T-helper 17 cell (primary cell): ENCODE measurements around the gene LYPD4. TPM values are rescaled to one million over a fixed set of nuclear protein-coding genes. Genes with fewer than 3 reads are reported as not detected.

Experiments
- ATAC-seq: fragments of 150-1000 bp; cut with Tn5 transposase; 2 replicates; pipeline ENCODE4 v1.10.0; 2021; ENCODE audit warnings: mild to moderate bottlenecking, moderate library complexity
- DNase-seq, 3 donors: peaks; one replicate each; pipeline versions ENCODE4 v3.0.0 to v3.0.0-alpha.2; 2020 to 2021
- H3K9me3 ChIP-seq: one replicate; pipeline ENCODE4 v1.7.0; 2013; ENCODE audit warnings: low read length, mild to moderate bottlenecking; ENCODE audit not compliant: control insufficient read depth, poor library complexity, severe bottlenecking
- H3K27ac Mint-ChIP-seq: one replicate; pipeline ENCODE4 v1.8.0; 2022; ENCODE audit warnings: mild to moderate bottlenecking, moderate library complexity, mixed read lengths
- H3K27me3 Mint-ChIP-seq: one replicate; pipeline ENCODE4 v1.8.0; 2022; ENCODE audit warnings: mixed read lengths
- H3K36me3 Mint-ChIP-seq: one replicate; pipeline ENCODE4 v1.8.0; 2022; ENCODE audit warnings: low read depth, mixed read lengths
- H3K4me1 Mint-ChIP-seq: one replicate; pipeline ENCODE4 v1.8.0; 2022; ENCODE audit warnings: mild to moderate bottlenecking, mixed read lengths
- H3K4me3 Mint-ChIP-seq: one replicate; pipeline ENCODE4 v1.8.0; 2022; ENCODE audit warnings: mild to moderate bottlenecking, moderate library complexity, mixed read lengths
- total RNA-seq, 4 donors: library from RNA in 2 of 4; stranded (reverse) in 2 of 4; gene quantifications; one replicate each; pipeline ENCODE4 v1.2.3 and lab custom pipeline; 2022 to 2026

The LYPD4 gene
- total RNA-seq, 2 donors from 2014 or later = not detected

DNA sequence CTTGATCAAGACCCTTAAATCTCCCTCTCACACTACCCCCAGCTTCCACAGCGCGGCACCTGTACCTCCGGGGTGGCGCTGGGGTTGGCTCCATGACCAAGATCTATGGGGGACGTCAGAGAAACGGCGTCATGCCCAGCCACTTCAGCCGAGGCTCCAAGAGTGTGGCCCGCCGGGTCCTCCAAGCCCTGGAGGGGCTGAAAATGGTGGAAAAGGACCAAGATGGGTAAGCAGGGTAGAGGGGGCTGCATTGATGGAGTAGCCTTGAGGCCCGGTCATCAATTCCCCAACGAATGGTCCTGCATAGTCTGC lies 24.5 kb upstream of the LYPD4 start:
- Mint-ChIP-seq H3K27ac (peak overlapping the region; percentile 97), H3K27me3 (no peaks in the 10 kb centered on the region), H3K4me3 (peak overlapping the region; percentile 45), H3K4me1 (peaks cover 50% of the 10 kb centered on the region), H3K36me3 (peaks cover 5% of the 10 kb centered on the region)
- no peaks in the 10 kb centered on the region for H3K9me3 ChIP-seq
- ATAC-seq (no peak), DNase-seq (no peak)

DNA sequence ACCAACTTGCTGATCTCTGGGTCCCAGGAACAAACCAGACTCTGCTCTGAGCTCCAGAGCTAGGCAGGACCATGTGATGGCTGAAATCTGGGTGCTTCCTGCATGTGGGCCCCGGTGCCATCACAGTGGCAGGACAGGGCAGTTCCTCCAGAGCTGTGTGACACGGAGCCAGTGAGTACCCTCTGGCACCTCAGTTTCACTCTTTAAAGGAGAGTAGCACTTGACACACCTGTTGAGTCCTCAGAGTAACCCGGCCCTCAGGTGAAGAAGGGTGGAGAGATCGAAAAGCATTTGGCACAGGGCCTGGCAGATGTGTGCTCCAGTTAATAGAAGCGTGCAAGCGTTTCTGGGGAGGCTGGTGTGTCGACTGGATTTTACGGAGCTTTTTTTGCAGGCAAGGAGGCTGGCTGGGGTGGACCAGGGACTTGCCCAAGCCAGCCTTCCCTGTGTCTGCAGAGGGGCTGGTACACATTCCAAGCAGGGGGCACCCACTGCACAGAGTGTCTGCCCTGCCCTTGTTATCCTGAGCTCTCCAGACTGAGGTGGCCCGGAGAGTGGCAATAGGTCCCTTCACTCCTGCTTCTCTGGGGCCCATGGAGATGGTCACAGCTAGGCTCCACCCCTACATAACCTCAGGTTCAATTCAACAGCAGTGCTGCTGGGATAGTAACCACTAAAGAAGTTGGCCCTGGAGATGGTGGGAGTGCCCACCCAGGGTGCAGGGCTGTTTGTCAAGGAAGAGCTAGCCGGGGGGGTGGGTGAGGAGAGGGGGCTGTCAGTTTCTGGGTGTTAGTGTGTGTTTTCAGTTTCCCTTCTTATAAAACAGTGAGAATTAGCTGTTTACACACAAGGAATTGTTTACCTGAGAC lies 23.9 kb upstream of the LYPD4 start:
- H3K36me3 Mint-ChIP-seq = peaks cover 8% of the 10 kb centered on the region
- H3K4me3 Mint-ChIP-seq = peak overlapping the region; percentile 45
- peaks cover 50% of the 10 kb centered on the region for H3K4me1 Mint-ChIP-seq
- ATAC-seq (no peak), DNase-seq (no peak)
- H3K9me3 ChIP-seq = no peaks in the 10 kb centered on the region
- no peaks in the 10 kb centered on the region for H3K27me3 Mint-ChIP-seq
- peak overlapping the region; percentile 97 for H3K27ac Mint-ChIP-seq

DNA sequence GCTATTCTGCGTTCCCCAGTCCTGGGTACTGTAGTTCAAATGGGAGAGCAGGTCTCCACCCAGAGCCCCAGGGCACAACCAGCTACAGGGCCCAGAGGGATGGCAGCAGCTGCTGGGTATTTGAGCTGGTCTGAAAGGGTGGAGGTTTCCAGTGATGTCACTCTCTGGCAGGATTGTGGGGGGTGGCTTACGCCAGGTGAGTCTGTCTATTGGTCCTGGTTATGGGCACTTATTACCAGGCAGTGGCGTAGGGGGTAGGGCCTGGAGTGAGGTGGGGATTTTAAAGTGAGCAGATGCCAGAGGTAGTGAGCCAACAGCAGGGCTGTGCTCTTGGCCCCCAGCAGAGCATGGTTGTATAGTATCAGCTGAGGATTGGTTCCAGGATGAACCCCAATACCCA lies 21.8 kb upstream of the LYPD4 start:
- DNase-seq = no peak
- H3K9me3 ChIP-seq = no peaks in the 10 kb centered on the region
- Mint-ChIP-seq H3K27ac (peak overlapping the region; percentile 100), H3K36me3 (peaks cover 9% of the 10 kb centered on the region), H3K27me3 (no peaks in the 10 kb centered on the region), H3K4me3 (peak overlapping the region; percentile 69), H3K4me1 (peaks cover 49% of the 10 kb centered on the region)
- no peak for ATAC-seq

DNA sequence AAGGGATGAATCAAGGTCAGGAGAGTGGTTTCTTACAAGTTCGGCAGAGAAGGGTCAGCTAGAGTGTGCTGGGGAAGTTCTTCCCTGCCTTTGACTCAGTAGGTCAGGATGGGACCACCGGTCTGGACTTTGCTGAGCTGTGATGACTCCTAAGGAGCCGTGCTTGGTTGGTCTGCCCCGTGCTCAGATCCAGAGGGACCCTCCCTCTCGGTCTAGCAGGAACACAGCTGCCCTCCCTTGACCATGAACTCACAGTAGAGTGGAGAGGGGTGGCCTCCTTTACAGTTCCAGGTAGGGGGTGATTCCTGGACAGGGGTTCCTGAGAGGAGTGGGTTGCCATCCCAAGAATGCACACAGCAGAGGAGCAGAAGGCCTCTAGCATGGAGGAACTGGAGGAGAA lies 19.9 kb upstream of the LYPD4 start:
- no peak for ATAC-seq
- Mint-ChIP-seq H3K4me3 (peak overlapping the region; percentile 71), H3K4me1 (peaks cover 53% of the 10 kb centered on the region), H3K27me3 (no peaks in the 10 kb centered on the region), H3K36me3 (peaks cover 9% of the 10 kb centered on the region), H3K27ac (peak overlapping the region; percentile 100)
- H3K9me3 ChIP-seq = no peaks in the 10 kb centered on the region
- DNase-seq = no peak

DNA sequence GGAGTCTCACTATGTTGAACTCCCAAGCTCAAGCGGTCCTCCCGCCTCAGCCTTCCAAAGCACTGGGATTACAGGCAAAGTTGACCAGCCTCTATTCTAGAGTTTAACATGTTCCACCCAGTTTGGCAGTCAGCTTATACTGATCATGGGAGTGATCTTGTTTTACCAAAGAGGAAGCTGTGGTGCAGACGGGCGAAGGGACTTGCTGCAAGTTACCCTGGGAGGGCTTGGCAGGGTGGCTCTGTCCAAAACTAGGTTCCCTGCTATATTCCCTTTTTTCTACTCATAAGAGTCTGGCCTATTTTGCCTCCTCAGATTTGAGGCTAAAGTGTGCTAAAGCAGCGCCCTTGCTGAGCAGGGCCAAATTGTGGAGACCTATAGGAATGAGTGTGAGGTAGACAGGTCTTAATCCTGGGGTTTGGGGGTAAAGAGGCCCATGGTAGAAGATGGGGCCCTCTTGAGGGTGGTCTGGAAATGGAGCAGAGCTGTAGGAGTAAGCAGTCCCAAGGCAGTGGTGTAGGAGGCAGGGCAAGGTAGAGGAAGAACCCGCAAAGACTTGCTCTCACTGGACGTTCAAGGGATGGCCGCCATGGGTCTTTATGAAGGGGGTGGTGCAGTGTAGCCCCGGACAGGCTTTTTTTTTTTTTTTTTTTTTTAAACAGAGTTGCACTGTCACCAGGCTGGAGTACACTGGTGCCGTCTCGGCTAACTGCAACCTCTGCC lies 18.9 kb upstream of the LYPD4 start:
- no peak for ATAC-seq
- Mint-ChIP-seq H3K36me3 (peaks cover 9% of the 10 kb centered on the region), H3K27ac (peak overlapping the region; percentile 100), H3K27me3 (no peaks in the 10 kb centered on the region), H3K4me3 (peak overlapping the region; percentile 68), H3K4me1 (peaks cover 50% of the 10 kb centered on the region)
- no peaks in the 10 kb centered on the region for H3K9me3 ChIP-seq
- DNase-seq = no peak

DNA sequence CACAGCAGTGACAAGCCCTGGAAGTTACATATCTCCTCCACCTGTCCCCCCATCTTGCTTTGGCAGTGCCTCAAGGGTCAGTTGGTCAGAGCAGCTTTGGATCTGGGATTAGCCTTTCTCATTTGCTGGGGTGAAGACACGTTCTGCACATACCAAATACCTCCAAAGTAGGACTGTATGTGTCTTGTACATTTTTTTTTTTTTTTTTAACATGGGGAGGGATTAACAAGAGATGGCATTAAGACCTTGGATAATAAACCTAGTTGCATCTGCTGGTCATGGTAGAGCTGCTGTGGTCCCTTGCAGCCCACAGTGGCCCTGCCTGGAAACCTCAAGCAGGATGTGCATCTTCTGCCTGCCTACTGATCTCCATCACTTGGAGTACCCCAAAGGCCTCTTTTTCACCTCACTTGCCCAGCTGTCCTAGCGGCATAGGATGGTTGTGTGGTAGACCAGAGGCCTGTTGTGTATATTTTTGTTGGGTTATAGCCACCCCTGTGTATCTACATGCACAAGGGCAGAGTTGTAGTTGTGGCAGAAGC lies 18.0 kb upstream of the LYPD4 start:
- ATAC-seq (no peak), DNase-seq (no peak)
- Mint-ChIP-seq H3K4me3 (peak overlapping the region; percentile 68), H3K27me3 (no peaks in the 10 kb centered on the region), H3K27ac (peak overlapping the region; percentile 100), H3K4me1 (peaks cover 43% of the 10 kb centered on the region), H3K36me3 (peaks cover 9% of the 10 kb centered on the region)
- no peaks in the 10 kb centered on the region for H3K9me3 ChIP-seq

DNA sequence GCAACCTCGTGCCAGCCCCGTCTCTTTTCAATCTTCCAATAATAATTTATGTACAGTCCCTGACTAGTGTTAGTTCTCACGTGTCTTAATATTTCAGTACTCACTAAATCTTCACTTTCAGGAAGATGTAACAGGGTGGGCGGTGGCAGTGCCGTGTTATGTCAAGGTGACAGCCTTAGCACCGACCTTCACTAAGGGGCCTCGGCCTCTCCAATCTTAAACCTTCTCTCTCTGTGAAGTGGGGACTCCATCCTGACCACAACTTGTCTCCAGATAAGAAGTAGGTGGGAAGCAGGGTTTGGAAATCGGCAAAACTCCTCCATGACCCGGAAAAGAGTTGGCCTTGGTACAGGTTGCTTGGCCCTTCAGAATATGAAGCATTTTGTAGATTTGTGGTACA lies 17.4 kb upstream of the LYPD4 start:
- H3K36me3 Mint-ChIP-seq = peaks cover 9% of the 10 kb centered on the region
- H3K4me1 Mint-ChIP-seq = peaks cover 43% of the 10 kb centered on the region

DNA sequence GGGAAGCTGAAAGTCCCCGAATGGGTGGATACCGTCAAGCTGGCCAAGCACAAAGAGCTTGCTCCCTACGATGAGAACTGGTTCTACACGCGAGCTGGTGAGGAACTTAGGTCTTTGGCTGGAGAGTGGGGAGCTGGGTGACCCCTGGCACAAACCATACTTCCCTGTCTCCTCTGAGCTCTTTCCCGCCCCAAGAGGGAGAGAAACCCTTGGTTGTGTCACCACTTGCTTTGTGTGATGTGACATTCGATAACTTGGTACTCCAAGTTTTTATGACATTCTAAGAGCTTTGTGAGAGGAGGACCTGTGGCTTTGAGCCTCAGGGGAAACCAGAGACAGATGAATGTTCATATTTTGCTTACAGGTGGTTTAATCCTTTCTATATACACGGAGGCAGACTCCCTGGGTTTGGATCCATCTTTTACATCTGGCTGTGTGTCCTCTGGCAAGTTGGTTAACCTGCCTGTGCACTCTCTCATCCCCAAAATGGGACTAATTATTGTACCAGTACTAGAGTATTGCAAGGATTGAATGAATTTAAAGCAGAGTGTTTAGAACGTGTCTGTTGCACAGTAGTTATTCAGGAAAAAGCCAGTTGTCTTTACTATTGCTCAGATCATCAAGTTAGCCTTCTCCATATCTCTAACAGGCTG lies 16.8 kb upstream of the LYPD4 start:
- ATAC-seq (no peak), DNase-seq (no peak)
- no peaks in the 10 kb centered on the region for H3K27me3 Mint-ChIP-seq
- H3K4me3 Mint-ChIP-seq = peak overlapping the region; percentile 99
- H3K4me1 Mint-ChIP-seq = peaks cover 41% of the 10 kb centered on the region
- H3K36me3 Mint-ChIP-seq = peaks cover 9% of the 10 kb centered on the region
- peak overlapping the region; percentile 100 for H3K27ac Mint-ChIP-seq
- H3K9me3 ChIP-seq = no peaks in the 10 kb centered on the region

More for the DNA sequence above, 17.4 kb upstream of the LYPD4 start:
- no peak for DNase-seq
- no peaks in the 10 kb centered on the region for H3K9me3 ChIP-seq
- no peaks in the 10 kb centered on the region for H3K27me3 Mint-ChIP-seq
- peak overlapping the region; percentile 100 for H3K27ac Mint-ChIP-seq
- no peak for ATAC-seq
- peak overlapping the region; percentile 99 for H3K4me3 Mint-ChIP-seq

DNA sequence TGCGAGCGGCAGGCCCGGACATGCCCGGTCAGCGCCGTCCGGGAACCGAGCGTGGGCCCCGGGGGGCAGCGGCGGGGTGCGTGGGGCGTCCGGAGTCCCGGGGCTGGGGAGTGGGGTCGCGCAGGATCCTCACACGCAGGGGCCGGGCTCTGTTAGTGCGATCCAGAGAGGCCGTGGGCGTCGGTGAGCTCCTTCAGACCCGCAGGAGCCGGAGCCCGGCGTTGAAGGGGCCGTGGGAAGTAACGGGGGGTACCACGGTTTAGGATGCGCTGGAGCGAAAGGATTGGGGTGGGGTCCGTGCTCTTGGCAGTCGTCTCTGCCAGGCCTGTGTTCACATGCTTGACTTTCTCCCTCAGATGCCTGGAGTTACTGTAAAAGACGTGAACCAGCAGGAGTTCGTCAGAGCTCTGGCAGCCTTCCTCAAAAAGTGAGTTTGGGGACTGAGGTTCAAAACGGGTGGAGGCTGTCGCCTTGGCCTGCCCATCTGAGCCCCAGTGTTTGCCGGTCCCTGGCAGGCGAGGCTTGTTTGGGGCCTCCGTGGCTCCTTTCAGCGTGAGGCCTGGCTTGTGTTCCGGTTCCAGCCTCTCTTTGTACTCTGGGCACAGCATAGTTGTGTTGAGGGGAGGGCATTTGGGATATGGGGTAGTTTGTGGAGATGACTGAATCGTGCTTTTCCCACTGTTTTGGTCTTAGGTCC lies 16.1 kb upstream of the LYPD4 start:
- H3K27me3 Mint-ChIP-seq = no peaks in the 10 kb centered on the region
- DNase-seq = no peak
- peak overlapping the region; percentile 99 for H3K4me3 Mint-ChIP-seq
- H3K4me1 Mint-ChIP-seq = peaks cover 37% of the 10 kb centered on the region
- no peak for ATAC-seq
- H3K36me3 Mint-ChIP-seq = peaks cover 9% of the 10 kb centered on the region
- H3K9me3 ChIP-seq = no peaks in the 10 kb centered on the region
- peak overlapping the region; percentile 100 for H3K27ac Mint-ChIP-seq

DNA sequence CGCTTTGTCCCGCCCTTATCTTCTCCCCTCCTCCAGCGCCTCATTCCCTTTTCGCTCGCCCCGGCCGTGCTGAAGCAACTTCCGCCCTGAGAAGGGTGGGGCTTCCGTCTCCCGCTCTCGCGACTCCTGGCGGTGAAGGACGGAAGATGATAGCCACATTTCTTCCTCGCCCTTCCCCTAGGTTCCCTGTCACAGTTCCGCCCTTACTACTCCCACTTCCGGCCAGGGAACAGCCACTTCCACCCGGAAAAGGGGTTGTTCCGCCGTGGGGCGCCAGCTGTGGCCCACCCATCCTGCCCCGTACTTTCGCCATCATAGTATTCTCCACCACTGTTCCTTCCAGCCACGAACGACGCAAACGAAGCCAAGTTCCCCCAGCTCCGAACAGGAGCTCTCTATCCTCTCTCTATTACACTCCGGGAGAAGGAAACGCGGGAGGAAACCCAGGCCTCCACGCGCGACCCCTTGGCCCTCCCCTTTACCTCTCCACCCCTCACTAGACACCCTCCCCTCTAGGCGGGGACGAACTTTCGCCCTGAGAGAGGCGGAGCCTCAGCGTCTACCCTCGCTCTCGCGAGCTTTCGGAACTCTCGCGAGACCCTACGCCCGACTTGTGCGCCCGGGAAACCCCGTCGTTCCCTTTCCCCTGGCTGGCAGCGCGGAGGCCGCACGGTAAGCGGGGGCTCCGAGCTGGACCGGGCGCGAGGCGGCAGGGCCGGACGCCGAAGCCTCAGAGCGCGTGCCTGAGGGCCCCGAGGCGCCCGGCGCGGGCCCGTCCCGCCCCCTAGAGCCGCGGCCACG lies 15.3 kb upstream of the LYPD4 start, which contains the start of gene RPS19:
Gene RPS19, plus strand, starts transcription at position 638 of the 801 bp plus-strand sequence. CDS start 520 bp downstream, outside the sequence.
- H3K4me3 Mint-ChIP-seq = peak within 1 kb of the TSS; percentile 99
- peaks cover 9% of the 10 kb centered on the region for H3K36me3 Mint-ChIP-seq
- peaks cover 4% of the 10 kb centered on the region for H3K27me3 Mint-ChIP-seq
- DNase-seq (peak; percentile 93 to 98 (median 96)), ATAC-seq (peak; percentile 88)
- H3K9me3 ChIP-seq = no peaks in the 10 kb centered on the region
- H3K27ac Mint-ChIP-seq = peak within 1 kb of the TSS; percentile 100
- peaks cover 37% of the 10 kb centered on the region for H3K4me1 Mint-ChIP-seq

DNA sequence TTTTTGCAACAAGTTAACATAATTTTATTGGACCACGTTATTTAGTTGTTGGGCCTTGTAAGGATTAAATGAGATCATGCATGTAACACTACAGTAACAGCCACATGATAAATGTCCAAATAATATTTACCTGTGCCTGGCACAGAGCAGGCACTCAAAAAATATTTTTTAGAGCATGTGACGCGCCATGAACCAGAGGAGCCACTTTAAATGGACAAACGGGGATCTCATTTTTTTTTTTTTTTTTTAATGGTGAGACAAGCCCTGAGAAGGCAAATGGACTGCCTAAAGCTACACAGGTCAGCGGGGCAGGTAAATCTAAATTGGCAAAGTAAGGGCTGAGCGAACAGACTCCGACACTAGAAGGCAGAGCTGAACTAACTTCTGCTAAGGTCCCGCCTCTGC lies 14.7 kb upstream of the LYPD4 start:
- DNase-seq = no peak
- peak overlapping the region; percentile 99 for H3K4me3 Mint-ChIP-seq
- no peak for ATAC-seq
- H3K36me3 Mint-ChIP-seq = peaks cover 9% of the 10 kb centered on the region
- H3K27me3 Mint-ChIP-seq = peaks cover 10% of the 10 kb centered on the region
- H3K4me1 Mint-ChIP-seq = peaks cover 37% of the 10 kb centered on the region
- H3K27ac Mint-ChIP-seq = peak overlapping the region; percentile 100
- no peaks in the 10 kb centered on the region for H3K9me3 ChIP-seq

DNA sequence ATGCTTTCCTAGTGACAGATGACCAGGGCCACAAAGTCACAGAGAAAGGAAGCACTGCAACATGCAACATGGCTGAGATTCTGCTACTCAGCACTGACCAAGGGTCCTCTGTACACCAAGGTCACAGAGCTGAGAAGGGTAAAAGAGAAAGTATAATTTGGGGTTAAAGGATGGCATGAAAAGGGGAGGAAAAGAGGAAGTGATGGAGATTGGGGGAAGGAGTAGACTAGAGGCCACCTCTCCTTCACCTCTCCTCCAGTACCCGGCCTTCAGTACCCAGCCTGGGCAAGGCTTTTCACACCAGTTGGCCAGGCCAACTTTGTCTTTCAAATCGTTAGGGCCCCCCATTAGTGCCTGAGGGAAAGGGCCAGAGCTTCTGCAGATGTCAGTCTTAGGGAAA lies 9.3 kb upstream of the LYPD4 start:
- DNase-seq (no peak), ATAC-seq (no peak)
- no peak overlapping the region for H3K4me3 Mint-ChIP-seq
- no peak overlapping the region for H3K27ac Mint-ChIP-seq
- peaks cover 7% of the 10 kb centered on the region for H3K4me1 Mint-ChIP-seq
- peaks cover 43% of the 10 kb centered on the region for H3K27me3 Mint-ChIP-seq
- no peaks in the 10 kb centered on the region for H3K9me3 ChIP-seq
- H3K36me3 Mint-ChIP-seq = no peaks in the 10 kb centered on the region
